HL-60 (cell line): ENCODE results near the gene C11orf71.

Experiments
- CTCF ChIP-seq: IDR thresholded peaks from one replicate; pipeline ENCODE4 v1.5.1; 2011; ENCODE audit warnings: low read length, control low read depth, inconsistent platforms; ENCODE audit not compliant: insufficient read depth
- TF ChIP-seq, protein P1 (sequence below): IDR thresholded peaks from 2 replicates; pipeline ENCODE4 v1.6.1; 2012; ENCODE audit warnings: low read depth; ENCODE audit not compliant: insufficient replicate concordance

DNA sequence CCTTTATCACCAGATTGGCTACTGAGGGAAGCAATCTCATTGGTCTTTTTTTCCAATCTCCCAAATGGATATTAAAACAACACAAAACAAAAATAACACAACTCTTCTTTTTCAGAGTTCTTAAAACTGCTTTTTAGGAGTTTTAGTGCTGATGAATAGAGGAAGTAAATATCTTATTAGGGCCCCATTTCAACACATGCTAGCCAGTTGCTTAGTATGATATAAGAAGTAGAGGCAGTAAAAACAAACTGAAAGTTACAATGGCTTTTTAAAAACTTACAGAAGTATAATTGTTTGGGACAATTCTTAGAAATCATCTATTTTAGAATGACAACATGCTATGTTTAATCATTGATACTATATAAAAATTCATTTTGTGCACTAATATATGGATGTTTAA lies 3.4 kb downstream of the C11orf71 start:
- TF ChIP-seq, protein P1, sequence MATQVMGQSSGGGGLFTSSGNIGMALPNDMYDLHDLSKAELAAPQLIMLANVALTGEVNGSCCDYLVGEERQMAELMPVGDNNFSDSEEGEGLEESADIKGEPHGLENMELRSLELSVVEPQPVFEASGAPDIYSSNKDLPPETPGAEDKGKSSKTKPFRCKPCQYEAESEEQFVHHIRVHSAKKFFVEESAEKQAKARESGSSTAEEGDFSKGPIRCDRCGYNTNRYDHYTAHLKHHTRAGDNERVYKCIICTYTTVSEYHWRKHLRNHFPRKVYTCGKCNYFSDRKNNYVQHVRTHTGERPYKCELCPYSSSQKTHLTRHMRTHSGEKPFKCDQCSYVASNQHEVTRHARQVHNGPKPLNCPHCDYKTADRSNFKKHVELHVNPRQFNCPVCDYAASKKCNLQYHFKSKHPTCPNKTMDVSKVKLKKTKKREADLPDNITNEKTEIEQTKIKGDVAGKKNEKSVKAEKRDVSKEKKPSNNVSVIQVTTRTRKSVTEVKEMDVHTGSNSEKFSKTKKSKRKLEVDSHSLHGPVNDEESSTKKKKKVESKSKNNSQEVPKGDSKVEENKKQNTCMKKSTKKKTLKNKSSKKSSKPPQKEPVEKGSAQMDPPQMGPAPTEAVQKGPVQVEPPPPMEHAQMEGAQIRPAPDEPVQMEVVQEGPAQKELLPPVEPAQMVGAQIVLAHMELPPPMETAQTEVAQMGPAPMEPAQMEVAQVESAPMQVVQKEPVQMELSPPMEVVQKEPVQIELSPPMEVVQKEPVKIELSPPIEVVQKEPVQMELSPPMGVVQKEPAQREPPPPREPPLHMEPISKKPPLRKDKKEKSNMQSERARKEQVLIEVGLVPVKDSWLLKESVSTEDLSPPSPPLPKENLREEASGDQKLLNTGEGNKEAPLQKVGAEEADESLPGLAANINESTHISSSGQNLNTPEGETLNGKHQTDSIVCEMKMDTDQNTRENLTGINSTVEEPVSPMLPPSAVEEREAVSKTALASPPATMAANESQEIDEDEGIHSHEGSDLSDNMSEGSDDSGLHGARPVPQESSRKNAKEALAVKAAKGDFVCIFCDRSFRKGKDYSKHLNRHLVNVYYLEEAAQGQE: no peak
- no peak for TF ChIP-seq CTCF
